ENCODE measurements around the gene SLC46A2. TPM values are rescaled to one million over a fixed set of nuclear protein-coding genes. Genes with fewer than 3 reads are reported as not detected.

Gene SLC46A2
- total RNA-seq, 1 donor from 2014 or later = not detected

DNA sequence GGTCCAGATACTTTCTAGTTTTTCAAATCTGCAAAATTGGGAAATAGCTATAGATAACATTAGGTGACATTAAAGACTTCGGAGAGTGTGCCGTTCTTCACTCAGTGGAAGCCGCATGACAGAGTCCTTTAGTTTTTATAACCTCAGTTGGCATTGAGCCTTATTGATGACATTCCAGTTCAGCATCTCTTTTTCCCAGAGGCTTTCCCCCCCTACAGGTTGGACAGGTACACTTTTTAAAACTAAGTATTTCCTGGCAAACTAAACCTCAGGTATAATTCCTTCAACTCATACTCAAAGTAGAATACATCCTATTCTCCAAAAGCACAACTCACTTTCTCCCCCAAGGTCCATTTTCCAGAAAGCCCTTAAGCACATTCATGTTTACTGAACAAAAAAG is 58.7 kb downstream of the SLC46A2 start:
- no peak for DNase-seq (ENCODE audit: extremely low read depth, low read depth, low spot score)

GRCh38 chr9:112831281-112831851 is 59.3 kb downstream of the SLC46A2 start:
- DNase-seq (ENCODE audit: extremely low read depth, low read depth, low spot score) = no peak

Other genes starting within 250 kb of the SLC46A2 start
- gene INIP, start 172.8 kb downstream of the SLC46A2 start, total RNA-seq = 20.0 and 22.3 TPM in 2 replicates
- 6.6 and 10.7 TPM in 2 replicates for gene SNX30, start 140.1 kb downstream of the SLC46A2 start, total RNA-seq
- 2.2 and 4.1 TPM in 2 replicates for gene ZNF883, start 121.3 kb upstream of the SLC46A2 start, total RNA-seq
- 0.64 and 1.1 TPM in 2 replicates for gene ZFP37, start 165.8 kb upstream of the SLC46A2 start, total RNA-seq